OCI-LY1 (cell line): Measurements from ENCODE around the gene SNTG2.

Experiments used
- H2AFZ ChIP-seq: fragments of 200-600 bp; sonication (generic), shearing (Covaris generic); 2 replicates; pipeline ENCODE4 v1.6.0; 2014; ENCODE audit warnings: antibody characterized with exemption, mild to moderate bottlenecking, low read length
- H3F3A ChIP-seq: fragments of 200-600 bp; sonication (generic), shearing (Covaris generic); 2 replicates; pipeline ENCODE4 v1.6.0; 2014; ENCODE audit warnings: mild to moderate bottlenecking, antibody characterized with exemption, low read length, moderate library complexity; ENCODE audit not compliant: insufficient read depth
- H3K27ac ChIP-seq: fragments of 200-600 bp; sonication (generic); 2 replicates; pipeline ENCODE4 v1.5.1; 2014; ENCODE audit warnings: low read length, mixed run types, mild to moderate bottlenecking, low read depth; ENCODE audit not compliant: poor library complexity, severe bottlenecking
- H3K27me3 ChIP-seq: fragments of 200-600 bp; sonication (generic); 2 replicates; pipeline ENCODE4 v1.6.0; 2014; ENCODE audit warnings: antibody characterized with exemption, mild to moderate bottlenecking, low read length, moderate library complexity; ENCODE audit not compliant: insufficient read depth
- H3K36me3 ChIP-seq: fragments of 200-600 bp; sonication (generic); 2 replicates; pipeline ENCODE4 v1.6.1; 2014; ENCODE audit warnings: mild to moderate bottlenecking, antibody characterized with exemption, low read length, moderate library complexity, mixed read lengths; ENCODE audit not compliant: insufficient read depth
- H3K4me1 ChIP-seq: fragments of 200-600 bp; sonication (generic); 2 replicates; pipeline ENCODE4 v1.5.1; 2014; ENCODE audit warnings: mild to moderate bottlenecking, low read length, moderate library complexity; ENCODE audit not compliant: insufficient read depth, severe bottlenecking
- H3K4me2 ChIP-seq: fragments of 200-600 bp; sonication (generic), shearing (Covaris generic); 2 replicates; pipeline ENCODE4 v1.6.1; 2014; ENCODE audit warnings: low read length
- H3K4me3 ChIP-seq: fragments of 200-600 bp; sonication (generic); 2 replicates; pipeline ENCODE4 v1.5.1; 2014; ENCODE audit warnings: low read length, low read depth, mild to moderate bottlenecking, mixed read lengths; ENCODE audit not compliant: poor library complexity, severe bottlenecking
- H3K79me2 ChIP-seq: fragments of 200-600 bp; shearing (Covaris generic); 2 replicates; pipeline ENCODE4 v1.6.1; 2016; ENCODE audit warnings: mixed run types, low read length, mixed read lengths; ENCODE audit not compliant: insufficient read depth
- H3K9ac ChIP-seq: fragments of 200-600 bp; sonication (generic), shearing (Covaris generic); 2 replicates; pipeline ENCODE4 v1.6.1; 2014; ENCODE audit warnings: mild to moderate bottlenecking, low read length, mixed read lengths
- H3K9me2 ChIP-seq: fragments of 200-600 bp; sonication (generic), shearing (Covaris generic); 2 replicates; pipeline ENCODE4 v1.6.1; 2014; ENCODE audit warnings: low read depth, mild to moderate bottlenecking, low read length, mixed read lengths
- H3K9me3 ChIP-seq: fragments of 200-600 bp; shearing (Covaris generic); 2 replicates; pipeline ENCODE4 v1.6.1; 2014; ENCODE audit warnings: low read length, mixed read lengths
- H4K20me1 ChIP-seq: fragments of 200-600 bp; sonication (generic), shearing (Covaris generic); 2 replicates; pipeline ENCODE4 v1.6.0; 2016; ENCODE audit warnings: mild to moderate bottlenecking, low read length; ENCODE audit not compliant: insufficient read depth
- CTCF ChIP-seq: fragments of 200-600 bp; sonication (generic), shearing (Covaris generic); IDR thresholded peaks from 2 replicates; pipeline ENCODE4 v1.5.1; 2017; ENCODE audit warnings: mild to moderate bottlenecking, antibody characterized with exemption, low read length, moderate library complexity, mixed read lengths
- EZH2 ChIP-seq: fragments of 200-600 bp; sonication (generic), shearing (Covaris generic); IDR thresholded peaks from 2 replicates; pipeline ENCODE4 v1.8.0; 2017; ENCODE audit warnings: borderline replicate concordance, mixed run types, mild to moderate bottlenecking, antibody characterized with exemption, low read length, moderate library complexity, mixed read lengths

The SNTG2 gene

GRCh38 chr2:1230155-1230893 lies 279.7 kb downstream of the SNTG2 start:
- Histone ChIP-seq H3K4me2 (no peak overlapping the region), H3K4me3 (no peak overlapping the region), H3K36me3 (no peaks in the 10 kb centered on the region), H3K4me1 (no peaks in the 10 kb centered on the region), H3K27ac (no peak overlapping the region), H2AFZ (no peak overlapping the region), H3F3A (no peaks in the 10 kb centered on the region), H3K9me2 (no peaks in the 10 kb centered on the region), H4K20me1 (no peaks in the 10 kb centered on the region), H3K9me3 (no peaks in the 10 kb centered on the region), H3K9ac (no peak overlapping the region), H3K27me3 (no peaks in the 10 kb centered on the region), H3K79me2 (no peaks in the 10 kb centered on the region)
- TF ChIP-seq CTCF (no peak), EZH2 (no peak)

GRCh38 chr2:1231466-1232063 lies 280.9 kb downstream of the SNTG2 start:
- Histone ChIP-seq H3F3A (no peaks in the 10 kb centered on the region), H3K4me3 (no peak overlapping the region), H3K9ac (no peak overlapping the region), H3K27ac (no peak overlapping the region), H3K9me3 (no peaks in the 10 kb centered on the region), H3K9me2 (no peaks in the 10 kb centered on the region), H3K79me2 (no peaks in the 10 kb centered on the region), H3K4me2 (no peak overlapping the region), H3K27me3 (no peaks in the 10 kb centered on the region), H3K36me3 (no peaks in the 10 kb centered on the region), H3K4me1 (no peaks in the 10 kb centered on the region), H2AFZ (no peak overlapping the region), H4K20me1 (no peaks in the 10 kb centered on the region)
- TF ChIP-seq EZH2 = no peak
- no peak for TF ChIP-seq CTCF

DNA sequence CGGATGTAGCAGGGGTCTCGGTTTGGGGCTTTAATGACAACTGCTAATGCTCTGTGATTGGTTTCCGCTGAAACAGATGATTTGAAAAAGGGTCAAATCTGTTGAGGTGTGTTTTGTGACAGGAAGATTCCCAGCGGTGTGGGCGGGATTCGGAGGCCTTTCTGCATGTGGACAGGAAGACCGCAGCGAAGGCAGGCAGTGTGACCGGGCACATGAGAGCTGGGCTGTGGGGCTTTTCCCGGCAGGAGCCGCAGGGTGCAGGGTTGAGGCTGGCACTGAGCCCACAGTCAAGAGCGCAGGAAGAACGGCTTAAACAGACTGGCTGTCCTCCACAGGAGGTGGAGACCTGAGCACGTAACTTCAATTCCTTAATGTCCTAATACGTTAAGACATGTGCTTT lies 282.6 kb downstream of the SNTG2 start:
- Histone ChIP-seq H3K9me3 (no peaks in the 10 kb centered on the region), H2AFZ (no peak overlapping the region), H3F3A (no peaks in the 10 kb centered on the region), H3K27ac (no peak overlapping the region), H3K9me2 (no peaks in the 10 kb centered on the region), H4K20me1 (no peaks in the 10 kb centered on the region), H3K9ac (no peak overlapping the region), H3K4me3 (no peak overlapping the region), H3K79me2 (no peaks in the 10 kb centered on the region), H3K36me3 (no peaks in the 10 kb centered on the region), H3K4me1 (no peaks in the 10 kb centered on the region), H3K4me2 (no peak overlapping the region), H3K27me3 (no peaks in the 10 kb centered on the region)
- TF ChIP-seq CTCF (no peak), EZH2 (no peak)
